HL-60 (cell line): ENCODE data around the gene CADM1.

Experiments
- GABPA ChIP-seq: IDR thresholded peaks from 2 replicates; pipeline ENCODE4 v1.6.1; 2012; ENCODE audit warnings: low read depth
- POLR2AphosphoS5 ChIP-seq: IDR thresholded peaks from 2 replicates; pipeline ENCODE4 v1.6.1; 2012; ENCODE audit warnings: low read depth

- no peak for TF ChIP-seq GABPA
- TF ChIP-seq POLR2AphosphoS5: no peak
Observed at GRCh38 chr11:115439385-115439784, 64.8 kb downstream of the CADM1 start.
